GM21381 (cell line): Measurements from ENCODE around the gene LY9.

Experiments
- ATAC-seq: cut with Tn5 transposase; IDR thresholded peaks from one replicate; pipeline ENCODE4 v1.9.1; 2021; ENCODE audit warnings: mild to moderate bottlenecking, moderate library complexity; ENCODE audit not compliant: unreplicated experiment

LY9 gene

GRCh38 chr1:160795951-160796383, at the start of gene LY9:
Gene LY9, plus strand, starts transcription at chr1:160796174. Its CDS starts 14 bp downstream, at chr1:160796188.
- peak; percentile 81 for ATAC-seq

- no peak for ATAC-seq
Measured at GRCh38 chr1:160746836-160747500, 49.0 kb upstream of the LY9 start.

- ATAC-seq, result no peak
Measured at GRCh38 chr1:160747717-160748116, 48.3 kb upstream of the LY9 start.

GRCh38 chr1:160748181-160748877, 47.6 kb upstream of the LY9 start:
- no peak for ATAC-seq

GRCh38 chr1:160748878-160749269, 47.1 kb upstream of the LY9 start:
- ATAC-seq, result no peak

GRCh38 chr1:160750608-160751007, 45.4 kb upstream of the LY9 start:
- no peak for ATAC-seq

GRCh38 chr1:160752406-160752805, 43.6 kb upstream of the LY9 start:
- no peak for ATAC-seq

- ATAC-seq, result no peak
Measured at GRCh38 chr1:160752924-160753323, 43.0 kb upstream of the LY9 start.

GRCh38 chr1:160753594-160753993, 42.4 kb upstream of the LY9 start:
- no peak for ATAC-seq

GRCh38 chr1:160755461-160755860, 40.5 kb upstream of the LY9 start:
- ATAC-seq, result no peak

- peak; percentile 43 for ATAC-seq
Measured at GRCh38 chr1:160755911-160756848, 39.8 kb upstream of the LY9 start.

- ATAC-seq, result peak; percentile 24
Measured at GRCh38 chr1:160756849-160757201, 39.1 kb upstream of the LY9 start.

GRCh38 chr1:160758521-160758920, 37.5 kb upstream of the LY9 start:
- no peak for ATAC-seq

GRCh38 chr1:160759740-160760139, 36.2 kb upstream of the LY9 start:
- ATAC-seq, result no peak

GRCh38 chr1:160761046-160761445, 34.9 kb upstream of the LY9 start:
- ATAC-seq, result no peak

- no peak for ATAC-seq
Measured at GRCh38 chr1:160761886-160762285, 34.1 kb upstream of the LY9 start.

- ATAC-seq, result no peak
Measured at GRCh38 chr1:160763993-160764392, 32.0 kb upstream of the LY9 start.

- peak; percentile 46 for ATAC-seq
Measured at GRCh38 chr1:160767395-160768294, 28.3 kb upstream of the LY9 start.

GRCh38 chr1:160768295-160768657, 27.7 kb upstream of the LY9 start:
- peak; percentile 75 for ATAC-seq

- no peak for ATAC-seq
Measured at GRCh38 chr1:160772331-160772730, 23.6 kb upstream of the LY9 start.

GRCh38 chr1:160773093-160773492, 22.9 kb upstream of the LY9 start:
- no peak for ATAC-seq
